GM12874 (cell line): ENCODE results near the gene MOXD1.

Source experiments
- TF ChIP-seq, protein P1 (sequence below): IDR thresholded peaks from 2 replicates; pipeline ENCODE4 v1.5.1; 2011; ENCODE audit warnings: low read depth, mild to moderate bottlenecking, control low read depth, low read length, moderate library complexity; ENCODE audit not compliant: insufficient read depth

Gene MOXD1

DNA sequence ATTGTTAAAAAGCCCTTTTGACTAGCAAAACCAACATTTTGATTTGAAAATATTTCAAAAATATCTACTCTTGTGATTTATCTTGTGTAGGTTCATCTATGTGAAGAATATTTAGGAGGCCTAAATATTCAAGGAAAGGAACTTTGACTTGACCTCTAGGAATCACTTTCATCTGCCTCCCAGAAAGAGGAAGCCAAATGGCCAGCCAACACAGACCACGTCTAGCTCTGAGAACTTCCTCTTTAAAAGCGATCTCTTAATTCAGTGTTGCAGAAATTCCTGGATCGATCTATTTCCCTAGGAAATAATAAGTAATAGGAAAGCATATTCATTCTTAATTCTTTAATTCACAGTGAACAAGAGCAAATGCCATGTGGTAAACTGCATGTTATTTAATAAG lies 9.6 kb upstream of the MOXD1 start:
- TF ChIP-seq, protein P1, sequence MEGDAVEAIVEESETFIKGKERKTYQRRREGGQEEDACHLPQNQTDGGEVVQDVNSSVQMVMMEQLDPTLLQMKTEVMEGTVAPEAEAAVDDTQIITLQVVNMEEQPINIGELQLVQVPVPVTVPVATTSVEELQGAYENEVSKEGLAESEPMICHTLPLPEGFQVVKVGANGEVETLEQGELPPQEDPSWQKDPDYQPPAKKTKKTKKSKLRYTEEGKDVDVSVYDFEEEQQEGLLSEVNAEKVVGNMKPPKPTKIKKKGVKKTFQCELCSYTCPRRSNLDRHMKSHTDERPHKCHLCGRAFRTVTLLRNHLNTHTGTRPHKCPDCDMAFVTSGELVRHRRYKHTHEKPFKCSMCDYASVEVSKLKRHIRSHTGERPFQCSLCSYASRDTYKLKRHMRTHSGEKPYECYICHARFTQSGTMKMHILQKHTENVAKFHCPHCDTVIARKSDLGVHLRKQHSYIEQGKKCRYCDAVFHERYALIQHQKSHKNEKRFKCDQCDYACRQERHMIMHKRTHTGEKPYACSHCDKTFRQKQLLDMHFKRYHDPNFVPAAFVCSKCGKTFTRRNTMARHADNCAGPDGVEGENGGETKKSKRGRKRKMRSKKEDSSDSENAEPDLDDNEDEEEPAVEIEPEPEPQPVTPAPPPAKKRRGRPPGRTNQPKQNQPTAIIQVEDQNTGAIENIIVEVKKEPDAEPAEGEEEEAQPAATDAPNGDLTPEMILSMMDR: no peak

DNA sequence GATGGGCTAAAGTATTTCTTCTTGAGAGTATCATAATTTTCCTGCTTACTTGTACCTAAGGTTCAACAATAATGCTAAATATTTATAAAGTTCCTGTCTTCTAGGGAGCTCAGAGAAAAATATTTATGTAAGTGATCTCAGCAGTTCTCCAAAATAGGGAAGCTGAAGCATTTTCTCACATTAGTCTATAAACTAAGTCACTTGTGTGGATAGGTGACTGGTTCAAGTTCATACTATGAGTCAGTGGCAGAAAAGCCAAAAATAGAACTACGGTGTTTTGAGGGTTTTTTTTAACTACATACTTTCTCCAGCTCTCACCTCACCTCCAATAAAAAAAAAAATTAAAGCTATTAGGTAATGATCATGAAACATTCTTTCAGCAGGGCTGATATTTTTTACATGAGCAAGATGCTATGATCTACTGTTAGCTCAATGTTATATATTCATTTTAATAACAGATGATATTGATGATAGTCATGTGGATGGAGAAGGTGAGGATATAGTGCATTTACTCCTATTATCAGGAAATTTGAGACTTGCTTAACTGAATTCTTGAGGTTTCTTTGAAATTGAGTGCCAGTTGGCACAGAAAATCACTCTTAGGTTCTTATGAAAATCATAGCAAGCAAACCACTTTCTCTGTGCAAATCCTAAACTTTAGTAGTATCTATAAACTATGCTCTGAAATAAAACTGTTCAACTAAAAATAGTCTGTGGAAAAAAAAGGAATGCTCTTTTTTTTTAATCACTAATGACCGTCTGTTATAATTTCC lies 4.1 kb upstream of the MOXD1 start:
- TF ChIP-seq, protein P1: no peak

DNA sequence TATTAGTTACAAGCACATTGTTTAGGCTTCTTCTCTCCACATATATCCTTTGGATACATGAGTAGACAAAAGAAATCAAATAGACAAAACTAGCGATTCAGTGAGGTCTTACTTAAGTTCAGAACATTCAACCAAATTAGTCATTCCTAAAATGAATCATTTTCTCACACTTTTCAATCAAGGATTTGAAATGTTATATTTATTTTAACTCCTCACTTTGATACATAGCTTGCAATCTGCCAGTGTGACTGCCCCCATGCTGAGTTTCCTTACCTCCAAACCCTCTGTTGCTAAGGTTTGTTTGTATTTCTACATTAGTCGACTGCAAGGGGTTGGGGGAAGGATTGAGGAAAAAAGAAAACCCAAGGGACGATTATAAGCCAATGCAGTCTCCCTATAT lies 3.5 kb upstream of the MOXD1 start:
- TF ChIP-seq, protein P1: no peak

DNA sequence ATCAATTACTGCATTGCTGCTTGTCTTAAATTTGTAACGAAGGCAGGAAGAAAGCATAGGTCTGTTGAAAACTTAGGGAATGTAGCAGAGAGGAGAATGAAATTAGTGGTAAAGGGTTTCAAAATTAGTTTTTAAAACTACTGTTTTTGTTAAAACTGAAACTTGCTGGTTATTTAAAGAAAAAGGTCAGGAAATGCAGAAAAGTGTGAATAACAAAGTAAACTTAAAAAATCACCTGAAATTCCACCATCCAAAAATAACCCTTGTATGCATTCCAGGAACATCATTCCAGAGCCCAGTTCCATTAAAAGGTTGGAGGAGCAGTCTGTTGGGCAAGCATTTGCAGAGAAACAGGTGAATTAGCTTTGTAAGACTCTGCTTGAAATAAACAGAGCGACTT lies 3.1 kb upstream of the MOXD1 start:
- TF ChIP-seq, protein P1: no peak

DNA sequence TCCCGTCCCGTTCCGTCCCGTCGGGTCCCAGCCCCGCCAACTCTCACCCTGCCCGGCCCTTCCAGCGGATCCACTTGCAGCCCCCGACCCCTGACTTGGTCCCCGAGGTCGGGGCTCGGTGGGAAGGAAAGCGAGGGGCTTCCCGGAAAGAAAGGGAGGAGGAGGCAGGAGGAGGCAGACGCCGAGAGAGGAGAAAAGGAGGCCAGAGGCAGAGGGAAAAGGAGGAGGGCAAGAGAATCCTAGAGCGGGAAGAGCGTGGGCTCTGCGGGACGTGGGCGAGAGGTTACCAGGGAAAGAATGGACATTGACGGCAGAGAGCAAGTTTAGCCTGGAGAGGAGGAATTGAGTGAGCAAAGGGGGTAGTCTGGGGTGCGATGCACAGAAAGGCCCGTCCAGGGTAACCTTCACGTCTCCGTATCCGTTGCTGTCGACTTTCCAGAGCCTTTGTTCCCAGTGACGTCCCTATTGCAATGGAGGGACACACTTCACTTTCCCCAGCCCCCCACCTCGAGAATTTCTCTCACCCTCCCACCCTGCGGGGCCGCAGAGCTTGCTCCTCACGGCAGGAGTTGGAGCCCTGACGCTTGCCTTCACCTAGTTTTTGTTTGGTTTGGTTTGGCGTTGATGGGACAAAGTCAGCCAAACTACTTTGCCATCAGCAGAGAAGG lies 477 bp upstream of the MOXD1 start:
- TF ChIP-seq, protein P1: no peak

DNA sequence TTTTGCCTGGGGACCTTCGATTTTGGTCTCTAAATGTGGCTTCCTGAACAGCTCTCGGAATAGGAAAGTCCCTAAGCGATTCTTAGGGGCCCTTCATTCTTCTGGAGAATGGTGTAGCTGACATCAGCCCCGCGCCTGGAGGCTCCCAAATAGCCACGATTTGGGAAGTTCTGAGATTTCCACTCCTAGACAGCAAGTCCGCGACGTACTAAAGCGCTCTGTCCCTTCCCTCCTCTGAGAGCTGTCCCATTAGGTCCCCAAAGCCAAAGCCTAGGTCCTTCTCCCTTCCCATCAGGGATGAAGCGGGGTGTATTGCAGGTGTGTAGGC lies 756 bp downstream of the MOXD1 start:
- TF ChIP-seq, protein P1: no peak

DNA sequence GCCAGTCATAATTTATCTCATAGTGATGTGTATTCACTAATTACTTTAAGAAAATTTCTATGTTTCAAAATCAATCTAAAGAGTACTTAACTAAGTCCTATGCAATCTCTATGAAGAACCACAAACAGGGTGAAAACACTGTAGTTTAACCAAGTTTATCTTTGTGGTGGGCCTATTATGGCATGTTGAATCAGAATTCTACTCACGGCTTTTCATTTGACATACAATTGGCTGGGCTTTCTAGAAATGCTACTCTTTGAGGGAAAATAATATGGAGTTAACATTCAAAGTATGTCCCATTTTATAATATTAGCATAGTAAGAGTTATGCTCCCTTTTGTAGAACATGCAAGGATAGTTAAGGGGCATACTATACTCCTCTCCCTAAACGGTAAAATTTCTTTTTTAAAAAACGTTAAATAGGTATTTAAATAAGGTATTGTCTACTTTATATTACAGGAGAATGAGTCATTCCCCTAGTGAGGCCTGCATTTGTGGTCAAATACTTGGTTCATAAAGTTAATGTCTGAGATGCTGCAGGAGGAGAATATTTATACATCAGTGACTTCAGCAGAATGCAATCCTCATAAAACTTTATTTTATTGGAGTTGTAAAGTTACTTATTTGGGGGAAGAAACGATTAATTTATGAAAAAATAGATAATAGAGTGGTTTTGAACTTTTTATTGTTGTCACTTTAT lies 1.8 kb downstream of the MOXD1 start:
- TF ChIP-seq, protein P1: no peak
